Gastroesophageal sphincter (tissue), 4 donors: ENCODE measurements around the gene MX2. TPM values are rescaled to one million over a fixed set of nuclear protein-coding genes. Genes with fewer than 3 reads are reported as not detected.

ENCODE experiments used
- ATAC-seq: fragments of 150-250 bp; one replicate; pipeline ENCODE4 v1.9.1; 2016; ENCODE audit warnings: mild to moderate bottlenecking, moderate library complexity
- H3K27ac ChIP-seq, 4 donors: fragments of 200-600 bp; sonication (generic) in 3 of 4; 1 replicate in 3 of 4; 2 replicates in 1 of 4; pipeline ENCODE4 v1.5.1; 2016 to 2019
- H3K27me3 ChIP-seq: fragments of 200-600 bp; sonication (generic); one replicate; pipeline ENCODE4 v1.5.1; 2019
- H3K36me3 ChIP-seq, 2 donors: fragments of 200-600 bp; sonication (generic); one replicate each; pipeline ENCODE4 v1.5.1; 2019; ENCODE audit warnings: control low read depth in 1 of 2
- H3K4me1 ChIP-seq, 3 donors: fragments of 200-600 bp; sonication (generic); 1 replicate in 2 of 3; 2 replicates in 1 of 3; pipeline ENCODE4 v1.5.1; 2016 to 2019; ENCODE audit warnings: control low read depth in 2 of 3
- H3K4me3 ChIP-seq, 2 donors: fragments of 200-600 bp; sonication (generic); one replicate each; pipeline ENCODE4 v1.5.1; 2019; ENCODE audit warnings: mild to moderate bottlenecking in 1 of 2, moderate library complexity in 1 of 2
- H3K9me3 ChIP-seq, 3 donors: fragments of 200-600 bp; sonication (generic); one replicate each; pipeline ENCODE4 v1.5.1; 2017 to 2019; ENCODE audit warnings: control low read depth in 2 of 3
- CTCF ChIP-seq, 4 experiments: fragments of 200-600 bp in 2 of 4; fragments of 450-650 bp in 2 of 4; sonication (generic) in 1 of 4; IDR thresholded peaks; one replicate each; pipeline ENCODE4 v1.5.1; 2017 to 2019; ENCODE audit warnings: antibody characterized with exemption in 4 of 4, mild to moderate bottlenecking in 2 of 4, moderate library complexity in 2 of 4
- EP300 ChIP-seq: sonication (generic); formaldehyde crosslinking; IDR thresholded peaks from one replicate; pipeline ENCODE4 v1.6.1; 2017; ENCODE audit warnings: antibody characterized with exemption, mild to moderate bottlenecking
- POLR2A ChIP-seq, 2 donors: fragments of 450-650 bp; IDR thresholded peaks; one replicate each; pipeline ENCODE4 v1.6.1; 2017; ENCODE audit warnings: antibody characterized with exemption in 2 of 2, mild to moderate bottlenecking in 2 of 2, moderate library complexity in 1 of 2
- POLR2AphosphoS5 ChIP-seq: sonication (generic); formaldehyde crosslinking; IDR thresholded peaks from one replicate; pipeline ENCODE4 v1.6.1; 2017; ENCODE audit warnings: antibody characterized with exemption
- WGBS, 2 donors: methylation state at CpG; one replicate each; pipeline ENCODE4 v1.1.5; 2018; ENCODE audit warnings: low coverage in 1 of 2; 5-methylcytosine and 5-hydroxymethylcytosine counted together
- total RNA-seq, 4 donors: library from RNA; depleted of rRNA; stranded (reverse); fragments of >200 nt; gene quantifications; one replicate each; pipeline ENCODE4 v1.1.0, GENCODE V29; 2016

Gene MX2
- total RNA-seq, 4 donors from 2014 or later: 7.3 to 16.3 (median 11.2) TPM

GRCh38 chr21:41328660-41329607, 32.9 kb upstream of the MX2 start:
- 71 to 81% methylated on average over 8 to 16 of the region's 16 CpGs for WGBS, 2 donors
- no peaks in the 10 kb centered on the region for H3K27me3 ChIP-seq
- H3K4me1 ChIP-seq: no peaks in the 10 kb centered on the region
- no peak for ATAC-seq
- TF ChIP-seq CTCF (IDR thresholded peaks at IDR 0.05) (no peak), POLR2A (IDR thresholded peaks at IDR 0.05) (no peak), POLR2AphosphoS5 (no peak), EP300 (no peak)
- peaks cover 0 to 11% (median 0%) of the 10 kb centered on the region in 3 donors for H3K9me3 ChIP-seq
- H3K36me3 ChIP-seq: no peaks in the 10 kb centered on the region
- no peak overlapping the region for H3K4me3 ChIP-seq
- no peak overlapping the region for H3K27ac ChIP-seq

- Histone ChIP-seq H3K27ac (no peak overlapping the region), H3K9me3 (peaks cover 0 to 28% (median 0%) of the 10 kb centered on the region in 3 donors), H3K4me1 (no peaks in the 10 kb centered on the region), H3K4me3 (no peak overlapping the region), H3K36me3 (no peaks in the 10 kb centered on the region), H3K27me3 (peaks cover 4% of the 10 kb centered on the region)
- no peak for ATAC-seq
- 83 to 100% methylated on average over 1 of the region's 1 CpG for WGBS, 2 donors
- TF ChIP-seq EP300: no peak
- no peak for TF ChIP-seq POLR2A (IDR thresholded peaks at IDR 0.05)
- no peak for TF ChIP-seq CTCF (IDR thresholded peaks at IDR 0.05)
- TF ChIP-seq POLR2AphosphoS5: no peak
Measured at GRCh38 chr21:41333752-41334151, 28.1 kb upstream of the MX2 start.

- WGBS, 2 donors: 91% methylated on average over 3 of the region's 3 CpGs; no CpG with 5 or more reads in 1 of the 2 donors
- no peak overlapping the region for H3K4me3 ChIP-seq
- H3K27me3 ChIP-seq: peaks cover 5% of the 10 kb centered on the region
- H3K36me3 ChIP-seq: no peaks in the 10 kb centered on the region
- TF ChIP-seq POLR2A (IDR thresholded peaks at IDR 0.05) (no peak), POLR2AphosphoS5 (no peak), CTCF (IDR thresholded peaks at IDR 0.05) (no peak), EP300 (no peak)
- peaks cover 0 to 35% (median 0%) of the 10 kb centered on the region in 3 donors for H3K9me3 ChIP-seq
- no peaks in the 10 kb centered on the region for H3K4me1 ChIP-seq
- H3K27ac ChIP-seq: no peak overlapping the region
- ATAC-seq: no peak
Measured at GRCh38 chr21:41337515-41337914, 24.3 kb upstream of the MX2 start.

- H3K27ac ChIP-seq: no peak overlapping the region
- WGBS, 2 donors: 90 to 91% methylated on average over 6 to 8 of the region's 8 CpGs
- H3K27me3 ChIP-seq: peaks cover 5% of the 10 kb centered on the region
- no peak overlapping the region for H3K4me3 ChIP-seq
- peaks cover 0 to 33% (median 0%) of the 10 kb centered on the region in 3 donors for H3K9me3 ChIP-seq
- no peaks in the 10 kb centered on the region for H3K4me1 ChIP-seq
- no peak for ATAC-seq
- no peaks in the 10 kb centered on the region for H3K36me3 ChIP-seq
- TF ChIP-seq CTCF (IDR thresholded peaks at IDR 0.05) (no peak), POLR2A (IDR thresholded peaks at IDR 0.05) (no peak), EP300 (no peak), POLR2AphosphoS5 (no peak)
Measured at GRCh38 chr21:41338455-41338854, 23.4 kb upstream of the MX2 start.

- no peaks in the 10 kb centered on the region for H3K36me3 ChIP-seq
- H3K4me3 ChIP-seq: no peak overlapping the region
- no peaks in the 10 kb centered on the region for H3K4me1 ChIP-seq
- peaks cover 0 to 10% (median 0%) of the 10 kb centered on the region in 3 donors for H3K9me3 ChIP-seq
- H3K27me3 ChIP-seq: peaks cover 14% of the 10 kb centered on the region
- no peak for TF ChIP-seq EP300
- no peak for TF ChIP-seq CTCF (IDR thresholded peaks at IDR 0.05)
- TF ChIP-seq POLR2AphosphoS5: no peak
- TF ChIP-seq POLR2A (IDR thresholded peaks at IDR 0.05): no peak
- no peak for ATAC-seq
- WGBS, 2 donors: 88 to 90% methylated on average over 4 of the region's 4 CpGs
- no peak overlapping the region for H3K27ac ChIP-seq
Measured at GRCh38 chr21:41342035-41342434, 19.8 kb upstream of the MX2 start.
